Inflammatory macrophage (primary cell): ENCODE data around the gene CNGB1.
"Not testable (repeated sequence)": the region's sequence is repeated elsewhere in the genome, so short reads cannot be mapped to it uniquely, and the experiment has no call there.

Experiments used
- DNase-seq, 2 donors: peaks; one replicate each; pipeline ENCODE4 v3.0.0-alpha.2; 2020 to 2022

Gene CNGB1

GRCh38 chr16:57950382-57950781 is 20.5 kb downstream of the CNGB1 start:
- no peak for DNase-seq

DNA sequence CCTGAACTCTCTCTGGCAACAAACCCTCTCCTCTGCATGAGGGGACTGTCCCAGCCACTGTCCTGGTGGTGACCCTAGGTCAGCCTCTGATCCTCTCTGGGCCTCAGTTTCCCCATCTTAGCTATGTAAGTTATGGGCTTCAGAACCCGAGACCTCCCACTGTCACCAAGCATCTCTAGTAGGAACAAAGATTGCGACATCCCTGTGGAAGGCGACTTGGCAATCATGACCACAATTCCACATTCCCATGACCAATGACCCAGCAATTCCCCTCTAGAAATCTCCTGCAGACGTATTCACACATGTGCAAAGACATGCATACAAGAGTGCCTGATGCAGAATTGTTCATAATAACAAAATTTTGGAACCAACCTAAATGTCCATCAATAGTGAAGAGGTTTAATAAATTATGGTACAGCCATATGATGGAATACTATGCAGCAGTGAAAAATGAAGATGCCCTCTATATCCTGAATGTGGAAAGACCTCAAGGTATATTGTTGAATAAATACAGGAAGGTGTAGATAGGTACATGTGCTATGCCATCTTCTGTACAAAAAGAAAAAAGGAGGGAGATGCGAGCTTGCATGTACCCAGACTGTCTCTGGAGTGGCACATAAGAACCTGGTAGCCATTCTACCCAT is 21.2 kb downstream of the CNGB1 start:
- no peak for DNase-seq

GRCh38 chr16:57949013-57949412 is 21.9 kb downstream of the CNGB1 start:
- DNase-seq = no peak

DNA sequence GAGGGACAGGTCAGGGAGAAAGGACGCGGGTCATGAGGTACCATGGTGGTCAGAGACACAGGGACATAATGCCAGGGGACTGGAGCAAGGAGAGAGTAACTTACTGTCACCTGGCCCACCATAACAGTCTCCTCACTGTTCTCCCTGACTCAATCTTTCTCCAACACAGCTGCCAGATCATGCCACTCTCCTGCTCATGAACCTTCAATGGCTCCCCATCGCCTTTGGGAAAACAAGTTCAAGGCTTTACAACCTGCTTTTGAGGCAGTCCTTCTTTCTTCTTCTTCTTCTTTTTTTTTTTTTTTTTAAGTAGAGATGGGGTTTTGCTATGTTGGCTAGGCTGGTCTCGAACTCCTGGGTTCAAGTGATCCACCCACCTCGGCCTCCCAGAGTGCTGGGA is 22.9 kb downstream of the CNGB1 start:
- DNase-seq = no peak

DNA sequence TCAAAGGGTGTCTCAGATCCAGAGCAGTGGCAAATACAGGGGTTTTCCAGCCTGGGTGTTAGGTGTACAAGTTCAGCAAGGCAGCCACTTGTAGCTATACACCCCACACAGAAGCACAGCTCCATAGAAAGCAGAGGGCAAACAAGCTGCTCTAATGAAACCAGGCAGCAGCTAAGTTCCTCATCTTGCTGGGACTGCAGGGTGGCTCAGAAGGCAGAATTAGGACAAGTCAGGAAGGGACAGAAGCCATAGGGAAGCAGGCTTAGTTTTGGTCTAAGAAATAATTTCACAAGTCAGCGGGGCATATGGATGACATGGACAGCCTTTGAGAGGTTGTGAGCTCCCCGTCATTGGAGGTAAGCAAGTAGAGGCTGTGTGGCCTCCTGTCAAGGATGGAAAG is 23.7 kb downstream of the CNGB1 start:
- peak; percentile 57 to 71 for DNase-seq

DNA sequence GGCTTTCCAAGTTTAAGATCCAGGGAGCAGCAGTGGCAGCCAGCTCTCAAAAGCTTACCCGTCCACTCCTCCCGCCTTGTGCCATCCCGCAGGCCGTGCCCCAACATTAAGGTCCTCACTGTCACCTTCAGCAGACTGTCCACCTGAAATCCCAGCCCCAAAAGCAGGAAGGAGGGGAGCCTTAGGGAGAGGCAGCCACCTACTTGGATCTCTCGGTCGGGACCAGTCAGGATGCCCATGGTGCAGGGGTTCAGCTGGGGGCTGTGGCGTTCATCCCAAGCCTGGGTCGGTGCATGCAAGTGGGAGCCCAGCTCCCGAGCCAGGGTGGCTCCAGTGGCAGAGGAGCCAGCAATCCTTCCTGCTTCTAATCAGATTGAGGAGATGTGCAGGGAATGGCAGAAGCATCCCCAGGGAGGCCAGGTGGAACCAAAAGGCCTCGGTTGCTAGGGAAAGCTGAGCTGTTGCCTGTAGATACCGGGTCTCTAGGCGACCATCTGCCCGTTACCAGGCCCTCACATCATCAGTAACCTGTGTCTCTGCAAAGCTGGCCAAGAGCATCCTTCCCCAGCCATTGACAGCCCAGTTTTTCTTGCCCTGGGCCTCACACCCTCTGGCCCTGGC is 24.6 kb downstream of the CNGB1 start:
- DNase-seq = no peak

GRCh38 chr16:57945740-57946138 is 25.2 kb downstream of the CNGB1 start:
- peak in 1 of 2 donors; percentile 12 for DNase-seq

DNA sequence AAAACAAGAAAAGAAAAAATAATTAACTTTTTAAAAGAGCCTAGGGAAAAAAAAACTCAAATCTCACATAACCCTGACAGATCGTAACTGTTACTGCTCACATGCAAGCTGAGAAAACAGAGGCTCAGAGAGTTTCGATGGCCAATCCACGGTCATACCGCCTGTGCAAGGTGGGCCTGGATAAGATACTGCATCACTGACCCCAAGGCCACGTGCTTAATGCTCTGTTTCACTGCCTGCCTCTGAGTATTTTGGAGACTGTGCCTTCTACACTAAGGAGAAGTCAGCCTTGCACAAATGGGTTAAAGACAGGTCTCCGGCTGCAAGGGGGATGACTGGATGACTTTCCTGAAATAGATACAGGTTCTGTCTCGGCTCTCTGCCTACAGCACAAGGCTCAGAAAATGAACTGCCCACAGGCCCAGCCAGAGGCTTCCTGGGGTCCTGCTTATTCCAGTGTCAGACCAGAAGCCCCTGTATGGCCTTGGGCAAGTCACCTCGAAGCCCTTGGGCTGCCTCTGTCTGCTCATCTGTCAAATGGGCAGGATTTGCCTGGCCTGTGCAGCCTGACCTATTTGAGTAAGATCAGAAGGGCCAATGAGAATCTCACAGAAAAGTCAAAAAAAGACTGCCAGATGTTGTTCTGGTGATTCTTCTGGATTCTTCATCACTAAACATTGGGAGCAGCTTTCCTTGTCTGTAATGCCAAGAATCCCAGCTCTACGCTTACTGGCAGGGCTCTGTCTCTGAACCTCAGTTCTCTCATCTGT is 25.8 kb downstream of the CNGB1 start:
- no peak for DNase-seq

- peak; percentile 36 to 43 for DNase-seq
These were observed 27.5 kb downstream of the CNGB1 start for GRCh38 chr16:57943381-57943780.

DNA sequence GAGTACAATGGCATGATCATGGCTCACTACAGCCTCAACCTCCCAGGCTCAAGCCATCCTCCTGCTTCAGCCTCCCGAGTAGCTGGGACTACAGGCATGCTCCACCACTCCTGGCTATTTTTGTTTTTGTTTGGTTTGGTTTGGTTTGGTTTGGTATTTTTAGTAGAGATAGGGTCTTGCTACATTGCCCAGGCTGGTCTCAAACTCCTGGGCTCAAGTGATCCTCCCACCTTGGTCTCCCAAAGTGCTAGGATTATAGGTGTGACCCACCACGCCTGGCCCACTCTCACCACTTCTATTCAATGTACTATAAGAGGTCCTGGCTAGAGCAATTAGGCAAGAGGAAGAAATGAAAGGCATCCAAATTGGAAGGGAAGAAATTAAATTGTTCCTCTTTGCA is 29.0 kb downstream of the CNGB1 start:
- DNase-seq = not testable (repeated sequence)

GRCh38 chr16:57941016-57941664 is 29.8 kb downstream of the CNGB1 start:
- DNase-seq = no peak

- no peak for DNase-seq
These were observed 30.5 kb downstream of the CNGB1 start for GRCh38 chr16:57940382-57940966.

DNA sequence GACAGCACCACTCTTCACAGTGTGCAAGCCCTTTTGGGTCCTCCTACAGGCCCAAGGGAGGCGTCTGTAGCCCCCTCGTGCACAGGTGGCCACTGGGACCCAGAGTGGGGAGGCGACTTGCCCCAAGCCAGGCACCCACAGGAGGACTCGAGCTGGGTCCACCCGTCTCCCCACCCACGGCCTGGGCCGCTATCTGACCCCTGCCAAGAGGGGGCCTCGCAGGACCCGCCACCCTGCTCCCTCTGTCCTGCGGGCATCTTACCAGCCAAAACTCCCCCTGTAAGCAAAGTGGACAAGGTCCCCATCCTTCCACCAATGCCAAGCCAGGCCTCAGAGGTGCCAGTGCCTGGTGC is 31.1 kb downstream of the CNGB1 start:
- DNase-seq = no peak

DNA sequence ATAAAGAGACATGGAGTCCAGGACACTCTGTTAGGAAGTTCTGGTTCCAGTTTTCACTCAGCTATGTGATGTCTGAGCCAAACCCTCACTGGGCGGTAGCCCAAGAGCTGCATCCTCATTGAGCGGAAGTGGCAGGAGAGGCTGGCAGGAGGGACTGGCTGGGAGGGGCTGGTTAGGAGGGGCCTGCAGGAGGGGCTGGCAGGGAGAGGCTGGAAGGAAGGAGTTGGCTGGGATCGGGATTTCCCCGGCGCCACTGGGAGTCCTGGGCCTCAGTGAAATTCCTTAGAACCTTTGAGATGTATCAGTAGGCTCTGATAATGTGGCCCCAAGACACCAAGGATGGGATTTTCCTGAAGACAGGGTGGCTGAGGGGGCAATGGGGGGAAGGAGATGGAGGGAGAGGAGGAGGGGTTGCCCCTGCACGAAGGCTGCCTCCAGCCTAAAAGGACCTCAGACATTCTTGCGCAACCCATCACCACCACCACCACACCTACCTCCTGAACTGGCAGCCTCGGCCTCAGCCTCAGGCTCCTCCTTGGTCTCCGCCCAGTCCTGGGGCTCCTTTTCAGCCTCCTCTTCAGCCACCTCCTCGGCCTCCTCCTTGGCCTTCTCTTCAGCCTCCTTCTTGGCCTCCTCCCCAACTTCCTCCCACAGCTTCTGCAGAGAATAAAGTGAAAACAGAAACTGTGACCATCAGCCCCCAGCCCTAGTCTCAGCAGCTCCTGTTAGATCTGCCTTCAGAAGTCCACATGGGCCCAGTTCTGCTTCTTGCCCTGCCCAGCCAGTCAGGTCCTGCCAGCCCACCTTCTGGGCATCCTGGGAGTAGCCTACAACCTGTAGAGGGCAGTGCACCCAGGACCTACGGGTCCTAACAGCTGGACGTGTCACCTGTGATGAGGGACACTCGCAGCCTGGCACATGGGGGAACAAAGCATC is 31.7 kb downstream of the CNGB1 start:
- no peak for DNase-seq

DNA sequence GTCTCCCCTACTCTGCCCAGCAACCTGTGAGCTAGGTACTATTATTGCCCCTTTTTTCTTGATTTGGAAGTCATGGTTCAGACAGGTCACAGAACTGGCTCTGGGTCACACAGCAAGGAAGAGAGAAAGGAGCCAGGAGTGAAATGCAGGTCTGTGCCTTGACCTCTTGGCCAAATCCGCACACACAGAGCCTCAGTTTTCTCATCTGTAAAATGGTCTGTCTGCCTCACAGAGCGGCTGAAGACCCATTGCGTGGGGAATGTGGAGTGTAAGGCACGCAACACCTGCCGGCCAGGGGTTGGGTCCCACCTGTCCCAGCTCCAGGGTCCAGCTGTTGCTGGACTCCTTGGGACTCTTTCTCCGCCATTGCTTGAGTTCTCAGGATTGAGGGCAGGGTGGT is 32.4 kb downstream of the CNGB1 start:
- DNase-seq = no peak

- DNase-seq = no peak
These were observed 33.1 kb downstream of the CNGB1 start for GRCh38 chr16:57937861-57938260.

DNA sequence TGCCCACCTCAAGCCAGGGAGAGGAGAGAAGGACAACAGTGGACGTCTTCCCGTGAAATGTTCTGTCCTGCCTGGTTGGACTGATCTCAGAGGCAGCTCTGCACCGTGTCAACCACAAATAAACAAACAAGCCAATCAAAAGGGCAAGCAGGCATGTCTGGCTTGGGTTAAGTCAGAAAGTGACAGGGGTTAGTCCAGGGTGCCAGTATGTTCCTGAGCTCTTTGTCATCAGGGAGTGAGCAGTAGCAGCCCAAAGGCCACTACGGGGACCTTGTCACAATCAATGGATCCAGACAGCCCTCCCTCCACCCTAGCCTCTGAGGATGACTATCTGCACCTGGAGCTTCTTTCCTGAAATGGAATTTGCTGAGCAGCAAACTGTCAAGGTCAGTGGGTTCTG is 35.0 kb downstream of the CNGB1 start:
- DNase-seq = no peak

GRCh38 chr16:57930533-57930932 is 40.4 kb downstream of the CNGB1 start:
- DNase-seq = no peak

DNA sequence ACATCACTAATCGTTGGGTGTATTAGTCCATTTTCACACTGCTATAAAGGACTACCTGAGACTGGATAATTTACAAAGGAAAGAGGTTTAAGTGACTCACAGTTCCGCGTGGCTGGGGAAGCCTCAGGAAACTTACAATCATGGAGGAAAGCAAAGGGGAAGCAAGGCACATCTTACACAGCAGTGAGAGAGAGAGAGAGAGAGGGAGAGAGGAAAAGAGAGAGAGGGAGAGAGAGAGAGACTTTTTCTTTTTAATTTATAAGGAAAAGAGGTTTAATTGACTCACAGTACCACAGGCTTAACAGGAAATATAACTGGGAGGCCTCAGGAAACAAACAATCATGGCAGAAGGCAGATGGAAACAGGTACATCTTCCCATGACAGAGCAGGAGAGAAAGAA is 41.7 kb downstream of the CNGB1 start:
- DNase-seq = no peak

DNA sequence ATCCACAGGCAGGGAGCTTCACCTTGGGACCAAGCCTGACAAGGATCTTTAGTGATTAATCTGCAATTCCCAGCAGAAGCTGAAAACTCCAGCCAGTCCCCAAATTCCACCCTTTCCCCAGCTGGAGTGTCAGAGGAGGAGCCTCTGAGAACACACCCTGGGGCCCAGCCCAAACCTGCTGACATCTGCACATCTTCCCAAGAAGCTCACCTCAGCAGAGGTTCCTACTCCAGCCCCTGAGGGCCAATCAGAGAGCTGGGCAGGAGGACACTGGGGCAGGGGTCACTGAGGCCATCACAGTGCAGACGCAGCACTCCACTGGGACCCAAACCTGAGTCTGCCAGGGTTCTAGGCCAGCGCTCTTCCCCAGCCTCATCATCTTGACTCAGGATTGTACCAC is 44.9 kb downstream of the CNGB1 start:
- no peak for DNase-seq

DNA sequence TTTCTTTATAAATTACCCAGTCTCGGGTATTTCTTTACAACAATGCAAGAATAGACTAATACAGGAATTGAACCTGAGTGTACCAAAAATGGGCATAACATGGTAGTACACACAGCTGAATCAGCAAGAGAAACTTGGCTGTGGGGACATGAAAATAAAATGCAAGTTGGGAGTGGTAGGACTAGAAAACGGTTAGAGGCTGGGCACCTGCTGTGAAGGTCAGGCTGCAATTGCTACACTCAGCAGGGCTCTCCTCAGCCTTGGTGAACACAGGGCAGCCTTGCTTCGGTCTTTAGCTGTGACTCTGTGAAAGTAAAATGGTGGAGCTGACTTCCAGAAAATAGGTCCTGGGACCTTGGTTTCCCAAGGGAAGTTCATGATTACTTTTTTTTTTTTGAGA is 45.6 kb downstream of the CNGB1 start:
- DNase-seq = no peak

GRCh38 chr16:57924514-57924913 is 46.4 kb downstream of the CNGB1 start:
- DNase-seq = no peak
